Measurements from ENCODE around the gene RRBP1. TPM values are rescaled to one million over a fixed set of nuclear protein-coding genes. Genes with fewer than 3 reads are reported as not detected.
A peak's percentile ranks its signal among the peaks of the same experiment; 100 is the strongest.

RRBP1 gene
- total RNA-seq, 2 donors from 2014 or later, result 52.0 to 57.7 TPM

DNA sequence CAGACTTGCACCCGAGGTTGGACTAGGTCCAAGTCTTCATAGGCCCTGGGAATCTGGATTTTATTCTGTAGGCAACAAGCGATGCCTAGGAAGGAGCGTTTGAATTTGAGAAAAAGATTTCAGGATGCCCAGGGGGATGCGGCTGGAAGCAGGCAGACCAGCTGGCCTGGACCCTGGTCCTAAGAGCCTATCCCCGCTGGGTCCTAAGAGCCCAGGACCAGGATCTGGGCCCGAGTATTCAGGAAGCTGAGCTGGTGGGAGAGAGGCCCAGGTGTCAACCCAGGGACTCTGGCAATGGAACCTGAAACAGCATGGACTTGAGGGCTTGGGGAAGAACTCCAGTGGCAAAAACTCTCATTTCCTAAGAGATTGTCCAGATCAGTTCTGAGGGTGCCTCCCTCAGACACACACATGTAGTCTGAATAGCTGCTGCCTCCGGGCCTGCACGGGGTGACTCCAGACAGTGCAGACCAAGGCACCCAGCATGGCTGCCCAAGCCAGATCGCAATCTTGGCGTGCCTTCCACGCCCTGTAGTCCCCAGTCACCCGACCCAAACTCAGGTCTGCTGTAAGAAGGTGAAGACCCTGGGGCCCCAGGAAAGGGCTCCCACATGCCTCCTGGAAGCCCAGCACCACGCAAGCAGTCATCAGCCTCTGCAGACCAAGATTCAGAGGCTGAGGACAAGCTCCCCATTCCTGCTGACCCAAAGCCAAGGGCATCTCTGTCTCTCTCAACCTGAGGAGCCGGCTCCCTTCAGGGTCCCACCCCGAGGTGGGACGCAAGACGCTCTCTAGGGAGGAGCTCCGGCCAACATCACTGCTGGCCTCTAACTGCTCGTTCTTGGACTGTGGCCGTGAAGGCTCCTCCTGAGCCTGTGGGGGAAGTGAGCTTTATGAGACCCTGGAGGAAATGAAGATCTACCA, 34.4 kb downstream of the RRBP1 start:
- H3K36me3 ChIP-seq, result peaks cover 2% of the 10 kb centered on the region
- TF ChIP-seq CTCF (IDR thresholded peaks at IDR 0.05), result no peak
- no peak overlapping the region for H3K4me3 ChIP-seq
- DNase-seq (ENCODE audit: low spot score), result no peak
- peak overlapping the region; percentile 81 to 86 for H3K27ac ChIP-seq
- H3K9me3 ChIP-seq, result no peaks in the 10 kb centered on the region
- peaks cover 0 to 95% of the 10 kb centered on the region in 2 donors for H3K4me1 ChIP-seq
- H3K27me3 ChIP-seq, result no peaks in the 10 kb centered on the region

DNA sequence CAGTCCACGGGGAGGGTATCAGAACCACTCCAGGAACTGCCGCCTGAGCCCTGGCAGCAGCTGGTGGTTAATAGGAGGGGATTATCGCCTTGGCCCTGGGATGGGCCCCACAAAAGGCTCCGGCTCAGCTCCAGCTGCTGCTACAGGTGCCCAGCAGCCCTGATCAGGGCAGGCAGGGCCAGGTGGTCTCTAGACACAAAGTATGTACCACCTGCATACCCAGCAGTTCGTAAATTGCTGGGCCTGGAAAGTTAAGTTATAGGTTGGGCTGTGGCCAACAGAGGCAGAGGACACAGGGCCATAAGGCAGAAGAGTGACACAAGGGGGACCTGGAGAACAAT, 35.1 kb downstream of the RRBP1 start:
- TF ChIP-seq CTCF (IDR thresholded peaks at IDR 0.05), result no peak
- peaks cover 7% of the 10 kb centered on the region for H3K36me3 ChIP-seq
- H3K9me3 ChIP-seq, result no peaks in the 10 kb centered on the region
- H3K4me1 ChIP-seq, result peaks cover 0 to 100% of the 10 kb centered on the region in 2 donors
- peak overlapping the region; percentile 81 to 86 for H3K27ac ChIP-seq
- DNase-seq (ENCODE audit: low spot score), result no peak
- no peaks in the 10 kb centered on the region for H3K27me3 ChIP-seq
- H3K4me3 ChIP-seq, result no peak overlapping the region

GRCh38 chr20:17646209-17646960, 35.7 kb downstream of the RRBP1 start:
- no peak overlapping the region for H3K4me3 ChIP-seq
- no peak for DNase-seq (ENCODE audit: low spot score)
- no peaks in the 10 kb centered on the region for H3K27me3 ChIP-seq
- peaks cover 13% of the 10 kb centered on the region for H3K36me3 ChIP-seq
- peaks cover 0 to 100% of the 10 kb centered on the region in 2 donors for H3K4me1 ChIP-seq
- H3K9me3 ChIP-seq, result no peaks in the 10 kb centered on the region
- TF ChIP-seq CTCF (IDR thresholded peaks at IDR 0.05), result no peak
- H3K27ac ChIP-seq, result peak overlapping the region; percentile 81 to 86

GRCh38 chr20:17645546-17646208, 36.4 kb downstream of the RRBP1 start:
- no peak for TF ChIP-seq CTCF (IDR thresholded peaks at IDR 0.05)
- H3K9me3 ChIP-seq, result no peaks in the 10 kb centered on the region
- no peak overlapping the region for H3K4me3 ChIP-seq
- DNase-seq (ENCODE audit: low spot score), result no peak
- H3K27ac ChIP-seq, result peak overlapping the region; percentile 81 to 86
- peaks cover 0 to 96% of the 10 kb centered on the region in 2 donors for H3K4me1 ChIP-seq
- no peaks in the 10 kb centered on the region for H3K27me3 ChIP-seq
- H3K36me3 ChIP-seq, result peaks cover 18% of the 10 kb centered on the region

- Histone ChIP-seq H3K27me3 (no peaks in the 10 kb centered on the region), H3K36me3 (peaks cover 24% of the 10 kb centered on the region), H3K4me1 (peaks cover 0 to 89% of the 10 kb centered on the region in 2 donors), H3K9me3 (no peaks in the 10 kb centered on the region), H3K4me3 (no peak overlapping the region), H3K27ac (peak overlapping the region; percentile 81 to 86)
- no peak for DNase-seq (ENCODE audit: low spot score)
- no peak for TF ChIP-seq CTCF (IDR thresholded peaks at IDR 0.05)
Observed at GRCh38 chr20:17645010-17645409, 37.0 kb downstream of the RRBP1 start.

Measured in right atrium auricular region (tissue), 2 donors.